ENCODE results near the gene EFL1.

- TF ChIP-seq MXI1 (IDR thresholded peaks at IDR 0.05; ENCODE audit: low read depth, low read length) = no peak
- TF ChIP-seq, protein P1, sequence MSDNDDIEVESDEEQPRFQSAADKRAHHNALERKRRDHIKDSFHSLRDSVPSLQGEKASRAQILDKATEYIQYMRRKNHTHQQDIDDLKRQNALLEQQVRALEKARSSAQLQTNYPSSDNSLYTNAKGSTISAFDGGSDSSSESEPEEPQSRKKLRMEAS (IDR thresholded peaks at IDR 0.05; ENCODE audit: low read depth) = no peak
- no peak for TF ChIP-seq TCF12 (IDR thresholded peaks at IDR 0.05)
- TF ChIP-seq USF1 (IDR thresholded peaks at IDR 0.05; ENCODE audit: borderline replicate concordance, low read depth) = no peak
- TF ChIP-seq RCOR1 (IDR thresholded peaks at IDR 0.05; ENCODE audit: low read length) = no peak
- no peak for TF ChIP-seq SMC3 (IDR thresholded peaks at IDR 0.05; ENCODE audit: low read depth, low read length)
- TF ChIP-seq CTCF (IDR thresholded peaks at IDR 0.05) = no peak
Measured at GRCh38 chr15:82186161-82186560, 76.4 kb downstream of the EFL1 start.
